Suprapubic skin (tissue), 4 donors: Measurements from ENCODE around the gene GSK3A. TPM values are rescaled to one million over a fixed set of nuclear protein-coding genes. Genes with fewer than 3 reads are reported as not detected.
"Not testable (repeated sequence)": the region's sequence is repeated elsewhere in the genome, so short reads cannot be mapped to it uniquely, and the experiment has no call there.

Source experiments
- DNase-seq, 2 donors: peaks; one replicate each; pipeline ENCODE4 v3.0.0-alpha.2; 2019; ENCODE audit warnings: low spot score in 2 of 2
- H3K27ac ChIP-seq: fragments of 200-600 bp; sonication (generic); one replicate; pipeline ENCODE4 v1.5.1; 2019
- H3K27me3 ChIP-seq: fragments of 200-600 bp; sonication (generic); one replicate; pipeline ENCODE4 v1.5.1; 2019
- H3K36me3 ChIP-seq: fragments of 200-600 bp; sonication (generic); one replicate; pipeline ENCODE4 v1.5.1; 2019
- H3K4me1 ChIP-seq: fragments of 200-600 bp; sonication (generic); one replicate; pipeline ENCODE4 v1.5.1; 2019
- H3K4me3 ChIP-seq: fragments of 200-600 bp; sonication (generic); one replicate; pipeline ENCODE4 v1.5.1; 2019; ENCODE audit warnings: mild to moderate bottlenecking
- H3K9me3 ChIP-seq: fragments of 200-600 bp; sonication (generic); one replicate; pipeline ENCODE4 v1.5.1; 2019
- EP300 ChIP-seq: sonication (generic); formaldehyde crosslinking; IDR thresholded peaks from one replicate; pipeline ENCODE4 v1.6.1; 2017; ENCODE audit warnings: antibody characterized with exemption
- POLR2A ChIP-seq, 2 donors: fragments of 450-650 bp; IDR thresholded peaks; one replicate each; pipeline ENCODE4 v1.6.1; 2017; ENCODE audit warnings: antibody characterized with exemption in 2 of 2, mild to moderate bottlenecking in 2 of 2, moderate library complexity in 2 of 2
- POLR2AphosphoS5 ChIP-seq, 3 donors: sonication (generic); formaldehyde crosslinking; IDR thresholded peaks; one replicate each; pipeline ENCODE4 v1.6.1; 2017; ENCODE audit warnings: antibody characterized with exemption in 3 of 3
- WGBS: methylation state at CpG from one replicate; pipeline ENCODE4 v1.1.5; 2018; 5-methylcytosine and 5-hydroxymethylcytosine counted together
- total RNA-seq, 4 donors: library from RNA; depleted of rRNA; stranded (reverse); fragments of >200 nt; gene quantifications; one replicate each; pipeline ENCODE4 v1.1.0, GENCODE V29; 2016
- TF ChIP-seq, protein P1 (sequence below), 2 donors: fragments of 200-600 bp in 1 of 2; fragments of 450-650 bp in 1 of 2; sonication (generic) in 1 of 2; IDR thresholded peaks; one replicate each; pipeline ENCODE4 v1.5.1; 2016 to 2019; ENCODE audit warnings: antibody characterized with exemption in 2 of 2, mild to moderate bottlenecking in 1 of 2, moderate library complexity in 1 of 2

The GSK3A gene
- total RNA-seq, 4 donors from 2014 or later: 24.0 to 37.3 (median 28.3) TPM

DNA sequence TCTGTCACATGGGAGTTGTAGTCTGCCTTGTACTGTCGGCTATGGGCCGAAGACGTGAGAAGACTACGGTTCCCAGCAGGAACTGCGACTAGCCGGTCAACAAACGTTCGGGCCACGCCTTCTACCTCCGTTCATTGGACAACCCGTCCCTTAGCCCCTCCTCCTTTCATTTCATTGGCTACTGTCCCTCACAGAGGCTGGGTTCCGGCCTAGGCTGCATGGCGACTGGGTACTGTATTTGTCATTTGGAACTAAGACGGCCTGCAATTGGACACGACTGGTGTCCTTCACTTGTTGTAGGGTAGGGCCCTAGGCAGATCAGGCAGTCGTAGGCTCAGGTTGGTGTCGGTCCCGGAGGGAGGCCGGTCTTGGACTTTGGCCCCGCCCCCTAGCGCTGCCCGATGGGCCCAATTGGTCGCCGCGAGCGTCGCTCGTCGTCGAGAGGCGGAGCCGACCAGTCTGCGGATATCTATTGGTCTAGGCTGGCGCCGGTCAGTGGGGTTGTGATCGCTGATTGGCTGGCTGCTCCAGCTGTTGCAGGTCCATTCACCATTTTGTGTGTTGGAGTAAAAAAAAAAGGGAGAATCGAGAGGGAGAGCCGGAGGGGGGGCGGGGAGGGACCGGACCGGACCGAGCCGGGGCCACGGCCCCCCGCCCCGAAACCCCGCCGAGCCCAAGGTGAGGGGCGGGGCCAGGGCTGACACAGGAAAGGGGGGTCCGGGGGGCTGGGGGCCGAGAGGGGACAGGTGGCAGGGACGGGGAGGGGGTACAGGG is 26.5 kb upstream of the GSK3A start, which contains the start of gene CIC:
Gene CIC, plus strand, starts transcription at position 549 of the 774 bp plus-strand sequence. CDS start 2,532 bp downstream, outside the sequence.
- Histone ChIP-seq H3K4me1 (peaks cover 35% of the 10 kb centered on the region), H3K27ac (peak within 1 kb of the TSS; percentile 100), H3K4me3 (peak within 1 kb of the TSS; percentile 78), H3K36me3 (peaks cover 22% of the 10 kb centered on the region), H3K27me3 (no peaks in the 10 kb centered on the region), H3K9me3 (no peaks in the 10 kb centered on the region)
- peak; percentile 100 for DNase-seq
- whole genome bisulfite sequencing: under 1% methylated on average over 47 of the region's 52 CpGs
- TF ChIP-seq POLR2A (IDR thresholded peaks at IDR 0.05): no peak
- no peak for TF ChIP-seq EP300
- TF ChIP-seq, protein P1, sequence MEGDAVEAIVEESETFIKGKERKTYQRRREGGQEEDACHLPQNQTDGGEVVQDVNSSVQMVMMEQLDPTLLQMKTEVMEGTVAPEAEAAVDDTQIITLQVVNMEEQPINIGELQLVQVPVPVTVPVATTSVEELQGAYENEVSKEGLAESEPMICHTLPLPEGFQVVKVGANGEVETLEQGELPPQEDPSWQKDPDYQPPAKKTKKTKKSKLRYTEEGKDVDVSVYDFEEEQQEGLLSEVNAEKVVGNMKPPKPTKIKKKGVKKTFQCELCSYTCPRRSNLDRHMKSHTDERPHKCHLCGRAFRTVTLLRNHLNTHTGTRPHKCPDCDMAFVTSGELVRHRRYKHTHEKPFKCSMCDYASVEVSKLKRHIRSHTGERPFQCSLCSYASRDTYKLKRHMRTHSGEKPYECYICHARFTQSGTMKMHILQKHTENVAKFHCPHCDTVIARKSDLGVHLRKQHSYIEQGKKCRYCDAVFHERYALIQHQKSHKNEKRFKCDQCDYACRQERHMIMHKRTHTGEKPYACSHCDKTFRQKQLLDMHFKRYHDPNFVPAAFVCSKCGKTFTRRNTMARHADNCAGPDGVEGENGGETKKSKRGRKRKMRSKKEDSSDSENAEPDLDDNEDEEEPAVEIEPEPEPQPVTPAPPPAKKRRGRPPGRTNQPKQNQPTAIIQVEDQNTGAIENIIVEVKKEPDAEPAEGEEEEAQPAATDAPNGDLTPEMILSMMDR (IDR thresholded peaks at IDR 0.05): no peak
- peak in 1 of 3 donors; percentile 18 for TF ChIP-seq POLR2AphosphoS5 (IDR thresholded peaks at IDR 0.05)

DNA sequence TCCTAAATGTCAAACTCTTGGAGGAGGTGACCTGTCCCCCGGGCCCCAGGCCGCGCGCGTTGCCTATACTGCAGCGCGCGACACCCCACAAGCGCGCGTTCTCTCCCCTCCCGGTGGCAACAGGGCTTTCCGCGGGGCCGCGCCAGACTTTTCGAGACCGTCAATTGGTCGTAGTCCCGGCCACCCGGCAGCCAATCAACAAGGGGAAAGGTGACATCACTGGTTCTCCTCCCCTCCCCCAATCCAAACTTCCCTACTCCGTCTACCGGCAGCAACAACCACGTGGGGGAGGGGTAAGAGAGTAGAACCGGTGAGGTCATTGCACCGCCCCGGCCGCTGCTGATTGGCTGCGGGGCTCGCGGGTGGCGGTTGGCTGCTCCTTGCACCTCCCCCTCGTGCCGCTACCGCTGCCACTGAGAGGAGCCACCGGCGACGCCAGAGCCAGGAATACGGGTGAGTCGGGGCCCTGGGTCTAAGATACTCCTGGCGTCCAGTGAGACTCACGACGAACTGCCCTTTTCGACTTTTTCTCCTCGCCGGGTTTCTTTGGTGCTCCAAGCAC is 25.8 kb upstream of the GSK3A start:
- Histone ChIP-seq H3K9me3 (no peaks in the 10 kb centered on the region), H3K27ac (peak overlapping the region; percentile 100), H3K4me3 (peak overlapping the region; percentile 78), H3K4me1 (peaks cover 33% of the 10 kb centered on the region), H3K36me3 (peaks cover 15% of the 10 kb centered on the region), H3K27me3 (no peaks in the 10 kb centered on the region)
- DNase-seq: peak; percentile 100
- TF ChIP-seq, protein P1 (IDR thresholded peaks at IDR 0.05): no peak
- peak in 2 of 3 donors; percentile 51 to 90 for TF ChIP-seq POLR2AphosphoS5 (IDR thresholded peaks at IDR 0.05)
- peak in 1 of 2 donors; percentile 54 for TF ChIP-seq POLR2A (IDR thresholded peaks at IDR 0.05)
- WGBS: under 1% methylated on average over 38 of the region's 46 CpGs

DNA sequence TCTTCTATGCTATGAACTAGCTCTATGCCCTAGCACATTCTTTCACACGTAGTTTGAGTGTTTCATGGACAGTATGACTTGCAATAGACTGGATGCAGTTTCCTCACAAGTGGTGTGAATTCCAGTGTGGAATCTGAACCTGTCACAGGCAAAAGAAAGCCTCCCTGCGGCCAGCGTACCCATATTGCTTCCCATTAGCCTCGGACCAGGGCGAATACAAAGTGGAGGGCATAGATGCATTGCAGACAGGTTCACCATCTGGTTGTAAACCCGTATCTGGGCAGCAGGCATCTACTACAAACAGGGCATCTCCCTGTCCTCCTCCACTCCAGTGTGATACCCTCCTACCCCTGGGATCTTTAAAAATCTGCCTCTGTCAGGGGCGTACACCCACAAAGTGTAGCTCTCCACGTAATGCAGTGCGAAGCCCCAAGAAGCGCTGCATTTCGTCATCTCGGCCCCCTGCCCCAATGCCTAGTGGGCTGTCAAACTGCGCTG is 25.3 kb upstream of the GSK3A start:
- Histone ChIP-seq H3K4me1 (peaks cover 33% of the 10 kb centered on the region), H3K4me3 (peak overlapping the region; percentile 78), H3K27ac (peak overlapping the region; percentile 100), H3K9me3 (no peaks in the 10 kb centered on the region), H3K27me3 (no peaks in the 10 kb centered on the region), H3K36me3 (peaks cover 10% of the 10 kb centered on the region)
- TF ChIP-seq EP300: no peak
- TF ChIP-seq, protein P1 (IDR thresholded peaks at IDR 0.05): no peak
- no peak for TF ChIP-seq POLR2AphosphoS5 (IDR thresholded peaks at IDR 0.05)
- no peak for TF ChIP-seq POLR2A (IDR thresholded peaks at IDR 0.05)
- DNase-seq: no peak
- WGBS: 4% methylated on average over 11 of the region's 13 CpGs

DNA sequence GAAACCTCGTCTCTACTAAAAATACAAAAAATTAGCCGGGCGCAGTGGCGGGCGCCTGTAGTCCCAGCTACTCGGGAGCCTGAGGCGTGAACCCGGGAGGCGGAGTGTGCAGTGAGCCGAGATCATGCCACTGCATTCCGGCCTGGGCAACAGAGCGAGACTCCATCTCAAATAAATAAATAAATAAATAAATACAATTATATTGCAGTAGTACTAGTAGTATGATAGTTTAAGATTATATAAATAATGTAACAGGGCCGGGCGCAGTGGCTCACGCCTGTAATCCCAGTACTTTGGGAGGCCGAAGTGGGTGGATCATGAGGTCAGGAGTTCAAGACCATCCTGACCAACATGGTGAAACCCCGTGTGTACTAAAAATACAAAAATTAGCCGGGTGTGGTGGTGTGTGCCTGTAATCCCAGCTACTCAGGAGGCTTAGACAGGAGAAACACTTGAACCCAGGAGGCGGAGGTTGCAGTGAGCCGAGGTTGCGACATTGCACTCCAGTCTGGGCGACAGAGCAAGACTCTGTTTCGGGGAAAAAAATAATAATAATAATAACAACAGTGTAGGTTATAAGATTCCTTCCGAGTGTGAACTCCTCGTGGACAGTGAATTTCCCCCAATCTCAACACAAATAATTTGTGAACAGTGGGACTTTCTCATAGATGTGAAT is 24.7 kb upstream of the GSK3A start:
- DNase-seq: peak in 1 of 2 donors; percentile 55
- Histone ChIP-seq H3K27ac (peak overlapping the region; percentile 100), H3K4me1 (peaks cover 33% of the 10 kb centered on the region)
- not testable (repeated sequence) for H3K36me3 ChIP-seq, H3K27me3 ChIP-seq, H3K4me3 ChIP-seq, H3K9me3 ChIP-seq
- WGBS: 92% methylated on average over 25 of the region's 25 CpGs

DNA sequence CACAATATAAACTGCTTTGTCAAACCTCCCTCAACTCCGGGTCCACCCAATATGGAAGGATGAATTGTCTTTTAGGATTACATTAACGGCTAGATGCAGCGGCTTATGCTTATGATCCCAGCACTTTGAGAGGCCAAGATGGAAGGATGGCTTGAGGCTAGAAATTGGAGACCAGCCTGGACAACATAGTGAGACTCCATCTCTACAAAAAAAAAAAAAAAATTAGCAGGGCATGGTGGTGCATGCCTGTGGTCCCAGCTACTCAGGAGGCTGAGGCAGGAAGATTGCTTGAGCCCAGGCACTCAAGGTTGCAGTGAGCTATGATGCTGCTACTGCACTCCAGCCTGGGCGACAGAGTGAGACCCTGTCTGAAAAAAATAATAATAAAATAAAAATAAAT is 23.7 kb upstream of the GSK3A start:
- WGBS: 89% methylated on average over 4 of the region's 4 CpGs
- H3K9me3 ChIP-seq, H3K36me3 ChIP-seq, DNase-seq, H3K27ac ChIP-seq, H3K27me3 ChIP-seq, H3K4me3 ChIP-seq: not testable (repeated sequence)
- H3K4me1 ChIP-seq: peaks cover 24% of the 10 kb centered on the region

DNA sequence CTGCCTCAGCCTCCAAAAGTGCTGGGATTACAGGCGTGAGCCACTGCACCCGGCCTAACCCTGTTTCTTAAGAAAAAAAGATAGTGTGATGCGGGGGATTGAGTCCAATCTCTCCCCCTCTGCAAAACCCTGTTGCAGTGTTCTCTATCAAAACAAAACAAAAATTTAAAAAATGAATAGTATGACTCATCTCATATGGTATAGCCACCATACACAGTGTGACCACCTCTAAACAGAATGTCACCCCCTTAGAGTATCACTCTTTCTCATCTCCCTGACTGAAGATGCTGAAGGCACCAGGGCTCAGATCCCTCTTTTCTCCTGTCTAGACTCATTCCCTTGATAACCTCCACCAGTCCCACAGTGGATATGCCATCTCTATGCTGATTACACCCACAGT is 19.4 kb upstream of the GSK3A start:
- TF ChIP-seq POLR2AphosphoS5 (IDR thresholded peaks at IDR 0.05) (no peak), POLR2A (IDR thresholded peaks at IDR 0.05) (no peak), EP300 (no peak)
- TF ChIP-seq, protein P1 (IDR thresholded peaks at IDR 0.05): no peak
- Histone ChIP-seq H3K27ac (no peak overlapping the region), H3K4me3 (no peak overlapping the region), H3K27me3 (no peaks in the 10 kb centered on the region), H3K36me3 (no peaks in the 10 kb centered on the region), H3K4me1 (peaks cover under 1% of the 10 kb centered on the region), H3K9me3 (no peaks in the 10 kb centered on the region)
- no peak for DNase-seq
- 97% methylated on average over 3 of the region's 3 CpGs for WGBS

DNA sequence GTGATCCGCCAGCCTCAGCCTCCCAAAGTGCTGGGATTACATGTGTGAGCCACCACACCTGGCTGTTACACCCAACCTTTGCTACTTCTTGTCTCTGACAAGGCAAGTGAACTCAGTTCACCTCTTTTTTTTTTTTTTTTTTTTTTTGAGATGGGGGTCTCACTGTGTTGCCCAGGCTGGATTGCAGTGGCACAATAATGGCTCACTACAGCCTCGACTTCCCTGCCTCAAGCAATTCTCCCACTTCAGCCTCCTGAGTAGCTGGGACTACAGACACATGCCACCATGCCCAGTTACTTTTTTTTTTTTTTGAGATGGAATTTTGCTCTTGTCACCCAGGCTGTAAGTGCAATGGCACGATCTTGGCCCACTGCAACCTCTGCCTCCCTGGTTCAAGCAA is 15.4 kb upstream of the GSK3A start:
- not testable (repeated sequence) for H3K27ac ChIP-seq, H3K36me3 ChIP-seq, H3K9me3 ChIP-seq, DNase-seq, H3K4me3 ChIP-seq, H3K27me3 ChIP-seq
- peaks cover 25% of the 10 kb centered on the region for H3K4me1 ChIP-seq
- WGBS: 85% methylated on average over 3 of the region's 3 CpGs
